ENCODE data around the gene RSPO1. TPM values are rescaled to one million over a fixed set of nuclear protein-coding genes. Genes with fewer than 3 reads are reported as not detected.

RSPO1 gene
- total RNA-seq, 1 experiment from 2014 or later = not detected

Other genes starting within 250 kb of the RSPO1 start
- 4.0 and 7.1 TPM in 2 replicates for gene ZC3H12A, start 160.3 kb downstream of the RSPO1 start, total RNA-seq (2014; rRNA removed; shearing (Covaris generic))
- 83.4 and 112 TPM in 2 replicates for gene MEAF6, start 120.1 kb downstream of the RSPO1 start, total RNA-seq (2014; rRNA removed; shearing (Covaris generic))
- gene SNIP1, start 80.6 kb downstream of the RSPO1 start, total RNA-seq (2014; rRNA removed; shearing (Covaris generic)) = 13.2 and 40.3 TPM in 2 replicates
- gene DNALI1, start 78.0 kb downstream of the RSPO1 start, total RNA-seq (2014; rRNA removed; shearing (Covaris generic)) = 0.28 and 1.0 TPM in 2 replicates
- 69.5 and 71.1 TPM in 2 replicates for gene GNL2, start 39.0 kb downstream of the RSPO1 start, total RNA-seq (2014; rRNA removed; shearing (Covaris generic))
- 10.3 and 28.8 TPM in 2 replicates for gene CDCA8, start 57.6 kb upstream of the RSPO1 start, total RNA-seq (2014; rRNA removed; shearing (Covaris generic))
- not detected in 2 replicates for gene EPHA10, start 130.2 kb upstream of the RSPO1 start, total RNA-seq (2014; rRNA removed; shearing (Covaris generic))
- 0.95 TPM in 1 of 2 replicates, not detected in the other for gene MANEAL, start 159.0 kb upstream of the RSPO1 start, total RNA-seq (2014; rRNA removed; shearing (Covaris generic))
- 66.0 and 89.3 TPM in 2 replicates for gene C1orf122, start 172.9 kb upstream of the RSPO1 start, total RNA-seq (2014; rRNA removed; shearing (Covaris generic))
- 32.0 and 59.7 TPM in 2 replicates for gene YRDC, start 173.3 kb upstream of the RSPO1 start, total RNA-seq (2014; rRNA removed; shearing (Covaris generic))
- gene MTF1, start 224.7 kb upstream of the RSPO1 start, total RNA-seq (2014; rRNA removed; shearing (Covaris generic)) = 1.7 and 2.6 TPM in 2 replicates